Sigmoid colon (tissue), 4 donors: ENCODE data around the gene VPS18.

Experiments
- CTCF ChIP-seq, 4 experiments: fragments of 450-650 bp in 3 of 4; fragments of 200-600 bp in 1 of 4; IDR thresholded peaks; one replicate each; pipeline ENCODE4 v1.5.1; 2016 to 2019; ENCODE audit warnings: antibody characterized with exemption in 4 of 4, mild to moderate bottlenecking in 3 of 4, moderate library complexity in 2 of 4
- EP300 ChIP-seq, 4 donors: sonication (generic); formaldehyde crosslinking; IDR thresholded peaks; one replicate each; pipeline ENCODE4 v1.6.1; 2017; ENCODE audit warnings: antibody characterized with exemption in 4 of 4
- POLR2AphosphoS5 ChIP-seq, 4 donors: sonication (generic); formaldehyde crosslinking; IDR thresholded peaks; one replicate each; pipeline ENCODE4 v1.6.1; 2017; ENCODE audit warnings: antibody characterized with exemption in 4 of 4

GRCh38 chr15:40894681-40895448 lies 615 bp downstream of the VPS18 start:
- peak; percentile 13 to 71 (median 56) for TF ChIP-seq CTCF (IDR thresholded peaks at IDR 0.05)
- TF ChIP-seq POLR2AphosphoS5 (IDR thresholded peaks at IDR 0.05) = no peak
- TF ChIP-seq EP300 (IDR thresholded peaks at IDR 0.05) = no peak
